HG02610 (cell line): ENCODE data around the gene RAD51D.
"Not testable (repeated sequence)": the region's sequence is repeated elsewhere in the genome, so short reads cannot be mapped to it uniquely, and the experiment has no call there.

Experiments used
- ATAC-seq: cut with Tn5 transposase; IDR thresholded peaks from one replicate; pipeline ENCODE4 v1.9.1; 2021; ENCODE audit warnings: mild to moderate bottlenecking, moderate library complexity; ENCODE audit not compliant: unreplicated experiment

RAD51D gene

DNA sequence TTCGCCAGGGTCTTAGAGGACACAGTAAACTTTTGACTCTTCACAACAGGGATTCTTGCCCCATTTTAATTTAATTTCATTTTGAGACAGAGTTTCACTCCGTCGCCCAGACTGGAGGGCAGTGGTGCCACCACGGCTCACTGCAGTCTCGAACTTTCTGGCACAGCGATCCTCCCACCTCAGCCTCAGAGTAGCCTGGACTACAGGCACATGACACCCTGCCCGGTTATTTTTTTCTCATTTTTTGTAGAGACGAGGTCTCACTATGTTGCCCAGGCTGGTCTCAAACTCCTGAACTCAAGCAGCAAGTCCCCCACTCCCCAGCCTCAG lies 22.8 kb upstream of the RAD51D start:
- ATAC-seq = no peak

DNA sequence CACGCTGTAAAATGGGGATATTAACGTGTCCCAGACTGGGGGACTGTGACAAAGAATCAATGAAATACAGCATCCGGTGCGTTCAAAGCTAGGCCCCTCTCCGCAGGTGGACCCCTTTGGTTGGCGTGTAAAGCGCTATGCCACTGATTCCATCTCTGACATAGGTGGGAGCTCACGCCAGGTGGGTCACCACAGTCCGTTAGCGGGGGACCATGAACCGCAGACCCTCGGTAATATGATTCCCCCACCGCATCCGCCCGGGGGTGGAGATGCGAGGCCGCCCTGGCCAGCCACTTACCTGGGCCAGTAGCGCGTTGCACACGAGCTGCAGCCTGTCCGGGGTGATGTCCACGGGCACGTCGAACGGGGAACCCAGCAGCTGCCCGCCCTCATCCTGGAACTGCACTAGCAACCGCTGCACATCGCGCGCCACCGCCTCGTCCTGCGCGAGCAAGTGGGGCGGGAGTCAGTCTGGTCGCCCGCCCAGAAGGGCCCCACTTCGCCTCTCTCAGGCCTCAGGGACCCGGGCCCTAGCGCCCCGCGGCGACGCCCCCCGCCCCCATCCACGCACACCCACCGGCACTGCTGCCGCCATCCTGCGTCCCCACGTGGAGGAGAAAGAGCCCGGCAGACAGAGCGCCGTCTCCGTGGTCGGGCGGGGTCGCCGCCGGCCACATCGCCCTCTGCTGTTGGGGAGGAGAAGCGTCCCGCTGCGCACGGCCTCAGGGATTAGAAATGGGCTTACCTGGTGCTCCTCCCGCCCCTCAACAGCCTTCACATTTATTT lies 22.2 kb upstream of the RAD51D start, which contains the start of gene NLE1:
Gene NLE1, minus strand, starts transcription at position 623 of the 786 bp plus-strand sequence. Its CDS starts 28 bp downstream, at position 595.
- ATAC-seq = peak; percentile 87

DNA sequence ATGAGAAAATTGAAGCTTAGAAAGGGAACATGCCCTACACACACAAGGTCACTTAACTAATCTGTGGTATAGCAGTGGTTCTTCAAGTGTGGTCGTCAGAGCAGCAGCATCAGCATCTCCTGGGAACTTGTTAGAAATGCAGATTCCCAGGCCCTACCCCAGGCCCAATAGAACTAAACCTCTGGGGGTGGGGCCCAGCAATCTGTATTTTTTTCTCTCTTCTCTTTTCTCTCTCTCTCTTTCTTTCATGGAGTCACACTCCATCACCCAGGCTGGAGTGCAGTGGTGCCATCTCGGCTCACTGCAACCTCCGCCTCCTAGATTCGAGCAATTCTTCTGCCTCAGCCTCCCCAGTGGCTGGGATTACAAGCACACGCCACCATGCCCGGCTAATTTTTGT lies 18.6 kb upstream of the RAD51D start:
- no peak for ATAC-seq

DNA sequence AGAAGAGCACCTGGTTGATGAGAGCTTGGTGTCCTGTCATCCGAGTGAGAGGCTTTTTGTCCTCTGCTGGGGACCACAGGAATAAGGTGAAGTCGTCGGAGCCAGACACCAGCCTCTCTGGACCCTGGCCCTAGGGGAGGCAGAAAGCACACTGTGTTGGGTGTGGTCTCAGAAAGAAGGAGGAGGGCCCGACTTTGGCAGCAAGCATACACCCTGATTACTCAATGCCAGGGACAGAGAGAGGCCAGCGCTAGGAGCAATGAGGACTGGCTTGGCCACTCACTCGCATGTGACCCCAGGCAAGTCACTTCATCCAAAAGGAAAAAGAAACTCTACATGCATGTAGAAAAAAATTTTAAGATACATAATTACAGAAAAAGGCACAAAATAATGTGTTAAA lies 15.7 kb upstream of the RAD51D start:
- ATAC-seq = no peak

DNA sequence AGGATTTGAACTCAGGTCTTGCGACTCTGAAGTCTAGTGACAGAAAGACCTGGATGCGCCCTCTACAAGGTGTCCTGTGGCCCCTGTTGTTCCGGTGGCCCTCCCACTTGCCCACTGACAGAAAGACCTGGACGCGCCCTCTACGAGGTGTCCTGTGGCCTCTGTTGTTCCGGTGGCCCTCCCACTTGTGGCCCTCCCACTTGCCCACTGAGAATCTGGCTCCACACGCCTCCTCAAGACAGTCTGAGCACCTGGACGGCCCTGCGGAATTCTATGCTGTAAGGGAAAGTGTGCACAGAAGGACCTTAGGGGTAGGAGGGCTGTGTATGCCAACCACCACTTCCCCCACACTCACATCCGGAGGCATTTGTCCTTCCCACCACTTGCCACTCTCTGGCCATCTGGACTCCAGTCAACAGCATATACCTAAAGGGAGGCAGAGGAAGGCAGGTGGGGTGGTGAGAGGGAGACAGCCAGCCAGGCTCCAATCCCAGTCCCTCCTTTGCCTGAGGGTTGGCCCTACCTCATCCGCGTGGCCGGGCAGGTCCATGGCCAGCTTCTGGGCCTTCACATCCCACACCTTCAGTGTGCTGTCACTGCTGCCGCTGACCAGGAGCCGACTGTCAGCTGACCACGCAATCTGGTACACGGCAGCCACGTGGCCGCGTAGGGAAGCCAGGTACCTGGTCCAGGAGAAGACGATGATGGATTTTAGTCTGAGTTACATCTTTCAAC lies 13.3 kb upstream of the RAD51D start:
- ATAC-seq = no peak

DNA sequence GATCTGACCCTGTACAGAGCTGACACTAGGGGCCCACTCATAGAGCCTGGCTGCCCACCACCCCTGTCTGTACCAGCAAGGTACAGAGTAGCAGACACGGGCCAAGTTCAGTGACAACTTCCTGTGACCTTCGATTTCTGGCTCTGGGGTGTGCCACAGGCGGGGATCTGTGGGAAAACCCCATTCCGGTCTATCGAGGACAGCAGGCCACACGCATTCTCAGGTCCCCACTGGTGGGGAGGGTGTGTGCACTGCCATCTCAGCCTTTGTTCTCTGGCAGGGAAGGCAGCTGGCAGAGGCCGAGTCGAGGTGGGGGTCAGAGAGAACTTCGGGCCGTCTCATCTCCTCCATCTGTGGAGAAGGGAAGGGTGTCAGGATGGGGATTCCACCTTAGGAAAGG lies 12.4 kb upstream of the RAD51D start:
- ATAC-seq = no peak

DNA sequence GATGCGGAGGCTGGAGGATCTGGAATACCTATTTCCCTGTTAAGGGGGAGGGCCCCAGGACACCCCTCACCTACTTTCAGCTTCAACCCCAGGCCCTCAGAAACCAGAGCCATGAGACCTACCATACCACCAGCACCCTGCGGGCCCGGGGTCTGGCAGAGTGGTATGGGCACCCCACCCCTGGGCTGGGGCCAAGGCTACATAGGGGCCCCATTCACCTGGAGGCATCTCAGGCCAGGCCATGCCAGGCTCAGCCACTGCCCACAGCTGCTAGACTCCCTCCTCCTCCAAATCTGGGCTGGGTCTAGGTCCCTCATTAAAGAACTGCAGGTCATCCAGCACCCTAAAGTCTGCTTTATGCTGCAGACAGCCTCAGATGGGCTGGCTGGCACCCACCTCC lies 10.7 kb upstream of the RAD51D start:
- no peak for ATAC-seq

DNA sequence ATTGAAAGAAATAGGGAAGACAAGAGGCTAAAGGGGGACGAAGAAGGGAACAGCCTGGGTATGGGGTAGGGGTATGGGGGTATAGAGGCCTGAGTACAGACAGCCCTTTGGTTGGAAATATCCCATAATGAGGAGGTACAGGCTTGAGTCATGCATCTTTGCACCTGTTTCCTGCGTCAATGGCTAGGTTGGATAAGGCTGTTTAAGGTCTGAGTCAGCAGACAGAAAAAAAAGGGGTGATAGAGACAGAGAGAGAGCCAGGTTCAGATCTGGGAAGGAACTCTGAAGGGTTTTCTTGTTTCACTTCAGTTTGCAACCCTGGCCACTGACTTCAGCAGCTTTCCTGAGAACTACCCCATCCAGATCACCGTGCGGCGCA lies 10.3 kb upstream of the RAD51D start:
- no peak for ATAC-seq

DNA sequence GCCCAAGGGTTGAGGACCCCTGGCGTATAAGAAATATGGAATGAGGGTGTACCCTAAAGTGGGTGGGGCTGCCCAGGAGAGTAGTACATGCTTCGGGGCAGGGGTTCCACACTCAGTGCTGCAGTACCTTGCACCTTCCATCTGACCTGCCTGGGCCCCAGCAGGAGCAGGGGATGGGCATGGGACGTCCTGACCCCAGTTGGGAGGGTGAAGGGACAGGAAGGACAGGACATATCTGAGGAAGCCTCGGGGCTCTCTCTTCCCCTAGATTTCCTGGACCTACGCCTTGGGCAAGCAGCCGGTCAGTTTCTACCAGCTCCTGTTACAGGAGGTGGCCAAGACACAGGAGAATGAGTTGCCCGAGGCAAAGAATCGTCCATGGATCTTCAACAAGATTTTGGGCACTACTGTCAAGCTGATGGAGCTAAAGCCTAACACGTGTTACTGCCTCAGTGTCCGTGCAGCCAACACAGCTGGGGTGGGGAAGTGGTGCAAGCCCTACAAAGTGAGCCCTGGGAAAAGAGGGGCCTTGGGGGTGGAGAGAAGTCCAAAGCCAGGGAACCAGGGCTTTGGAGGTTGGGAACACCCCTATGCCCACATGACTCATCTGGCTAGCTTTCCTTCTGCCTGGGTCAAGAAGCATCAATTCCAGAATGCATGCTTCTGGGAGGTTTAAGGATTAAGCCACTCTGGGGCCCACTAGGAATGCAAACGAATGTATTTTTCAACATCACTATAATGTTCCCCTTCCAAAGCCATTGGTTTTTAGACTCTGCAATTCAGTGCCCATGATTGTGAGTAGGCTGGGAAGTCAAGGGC lies 9.7 kb upstream of the RAD51D start:
- ATAC-seq = no peak

DNA sequence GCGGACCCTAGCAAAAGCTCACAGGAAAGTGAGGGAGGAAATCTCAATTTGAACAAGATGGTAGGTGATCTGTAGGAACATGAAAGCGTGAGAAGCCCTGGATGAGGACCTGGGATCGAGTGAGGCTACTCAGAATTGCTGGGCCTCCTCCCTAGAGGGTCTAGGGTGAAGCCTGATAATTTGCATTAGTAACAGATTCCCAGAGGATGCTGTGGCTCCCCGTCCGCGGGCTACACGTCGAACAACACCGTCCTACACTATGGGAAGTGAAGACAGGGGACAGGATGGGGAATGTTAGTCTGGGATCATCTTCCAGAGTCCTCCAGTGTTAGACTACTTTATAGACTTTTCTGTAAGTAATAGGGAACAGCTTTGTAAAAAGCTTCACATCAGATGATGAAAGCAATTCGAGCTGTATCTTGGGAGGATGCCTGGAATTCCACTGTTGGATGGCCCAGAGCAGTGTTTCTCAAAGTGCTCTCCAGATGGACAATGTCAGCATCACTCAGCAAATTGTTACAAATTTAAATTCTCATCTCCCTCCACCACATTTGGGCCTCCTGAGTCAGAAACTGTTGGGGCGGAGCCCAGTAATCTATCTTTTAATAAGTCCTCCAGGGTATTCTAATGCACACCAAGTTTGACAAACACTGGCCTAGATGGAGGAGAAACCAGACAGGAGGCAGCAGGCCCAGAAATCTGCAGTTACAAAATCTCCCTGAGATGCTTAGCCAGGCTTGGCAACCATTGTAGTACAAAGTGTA lies 8.3 kb upstream of the RAD51D start:
- no peak for ATAC-seq

DNA sequence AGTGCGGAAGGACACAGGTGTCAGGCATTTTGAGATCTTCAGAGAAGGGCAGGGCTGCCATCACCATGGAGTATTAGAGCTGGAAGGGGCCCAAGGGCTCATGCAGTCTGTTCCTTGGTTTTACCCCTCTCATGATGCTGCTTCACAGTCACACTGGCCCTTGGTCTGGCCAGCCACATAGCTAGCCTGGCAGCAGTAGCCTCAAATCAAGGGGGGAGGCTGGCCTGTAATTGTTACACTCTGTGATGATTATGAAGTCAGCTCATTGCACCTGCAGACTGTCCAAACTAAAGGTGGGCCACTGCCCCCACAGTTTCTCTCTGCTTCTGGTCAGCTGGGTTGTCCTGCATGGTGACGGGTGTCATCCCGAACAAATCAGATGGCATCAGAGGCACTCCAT lies 1.7 kb upstream of the RAD51D start, which contains the start of gene FNDC8:
Gene FNDC8, plus strand, starts transcription at position 301 of the 400 bp plus-strand sequence. Its CDS starts 79 bp downstream, at position 380.
- ATAC-seq = no peak

DNA sequence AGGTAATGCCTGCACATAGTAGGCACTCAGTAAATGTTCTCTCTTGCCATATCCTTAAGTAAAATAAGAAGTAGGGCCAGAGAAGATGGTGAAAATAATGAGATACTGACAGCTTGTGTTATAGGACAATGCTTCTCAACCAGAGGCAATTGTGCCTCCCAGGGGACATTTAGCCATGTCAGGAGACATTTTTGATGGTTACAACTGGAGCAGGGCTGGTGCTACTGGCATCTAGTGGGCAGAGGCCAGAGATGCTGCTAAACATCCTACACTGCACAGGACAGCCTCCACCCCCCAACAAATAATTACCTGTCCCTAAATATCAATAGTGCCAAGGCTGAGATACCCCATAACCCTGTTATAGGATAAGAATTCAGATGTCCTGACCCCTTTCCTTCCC lies 1.7 kb downstream of the RAD51D start:
- no peak for ATAC-seq

DNA sequence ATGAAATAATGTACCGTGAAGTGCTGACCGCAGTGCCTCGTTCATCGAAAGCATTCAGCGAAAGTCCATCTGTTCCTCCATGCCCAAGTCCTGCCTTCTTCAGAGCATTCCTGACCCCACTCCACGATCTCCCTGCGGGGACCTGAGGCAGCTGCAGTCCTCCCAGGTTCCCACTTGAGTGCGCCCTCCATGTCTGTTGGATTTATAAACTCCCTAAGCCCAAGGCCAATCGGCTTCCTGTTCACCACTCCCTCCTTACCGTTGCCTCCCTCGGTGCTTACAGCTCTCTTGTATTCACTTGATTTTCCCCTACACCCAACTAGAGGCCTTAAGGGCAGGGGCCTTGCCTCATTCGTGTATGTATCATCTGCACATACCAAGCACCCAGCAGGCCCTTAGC lies 2.8 kb downstream of the RAD51D start:
- no peak for ATAC-seq

DNA sequence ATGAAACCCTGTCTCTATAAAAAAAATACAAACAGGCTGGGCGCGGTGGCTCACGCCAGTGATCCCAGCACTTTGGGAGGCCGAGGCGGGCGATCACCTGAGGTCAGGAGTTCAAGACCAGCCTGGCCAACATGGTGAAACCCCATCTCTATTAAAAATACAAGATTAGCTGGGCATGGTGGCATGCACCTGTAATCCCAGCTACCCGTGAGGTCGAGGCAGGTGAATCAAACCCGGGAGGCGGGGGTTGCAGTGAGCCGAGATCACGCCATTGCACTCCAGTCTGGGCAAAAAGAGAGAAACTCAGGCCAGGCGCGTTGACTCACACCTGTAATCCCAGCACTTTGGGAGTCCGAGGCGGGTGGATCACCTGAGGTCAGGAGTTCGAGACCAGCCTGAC lies 8.9 kb downstream of the RAD51D start:
- ATAC-seq = not testable (repeated sequence)

DNA sequence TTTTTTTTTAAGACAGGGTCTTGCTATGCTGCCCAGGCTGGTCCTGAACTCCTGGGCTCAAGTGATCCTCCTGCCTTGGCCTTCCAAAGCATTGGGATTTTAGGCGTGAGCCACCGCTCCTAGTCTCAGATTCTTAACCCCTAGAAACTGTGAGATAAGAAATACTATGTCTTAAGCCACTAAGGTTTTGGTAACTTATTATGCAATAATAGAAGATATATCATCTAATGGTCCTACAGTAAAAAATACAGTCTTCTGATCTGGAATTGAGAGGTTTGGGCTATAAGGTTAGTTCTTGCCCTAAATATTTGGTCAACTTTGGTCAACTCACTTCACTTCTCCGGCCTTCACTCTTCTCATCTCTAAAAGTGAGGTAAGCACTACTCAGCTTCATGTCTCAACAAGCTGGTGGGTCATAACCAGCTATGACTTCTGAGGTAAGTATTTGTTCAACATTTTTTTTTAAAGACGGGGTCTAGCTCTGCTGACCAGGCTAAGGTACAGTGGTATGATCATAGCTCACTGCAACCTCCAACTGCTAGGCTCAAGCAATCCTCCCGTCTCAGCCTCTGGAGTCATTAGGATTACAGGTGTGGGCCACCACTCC lies 14.7 kb downstream of the RAD51D start:
- ATAC-seq = no peak

DNA sequence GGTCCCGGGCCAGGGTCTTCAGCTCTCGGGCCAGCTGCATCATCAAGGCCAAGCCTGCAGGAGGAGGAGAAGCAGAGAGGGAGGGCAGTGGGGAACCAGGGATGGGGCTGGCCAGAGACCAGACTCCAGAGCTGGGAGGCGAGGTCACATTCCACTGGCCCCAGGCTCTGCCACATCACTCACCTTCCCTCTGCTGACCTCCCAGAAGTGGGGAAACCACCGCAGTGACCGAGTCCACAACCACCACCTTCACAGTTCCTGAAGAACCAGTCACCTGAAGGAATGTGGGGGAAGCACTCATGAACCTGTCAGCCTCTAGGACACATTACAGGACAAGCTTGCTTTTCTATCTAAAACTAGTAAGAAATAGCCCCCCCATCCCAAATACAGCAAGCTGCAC lies 16.4 kb downstream of the RAD51D start:
- no peak for ATAC-seq

DNA sequence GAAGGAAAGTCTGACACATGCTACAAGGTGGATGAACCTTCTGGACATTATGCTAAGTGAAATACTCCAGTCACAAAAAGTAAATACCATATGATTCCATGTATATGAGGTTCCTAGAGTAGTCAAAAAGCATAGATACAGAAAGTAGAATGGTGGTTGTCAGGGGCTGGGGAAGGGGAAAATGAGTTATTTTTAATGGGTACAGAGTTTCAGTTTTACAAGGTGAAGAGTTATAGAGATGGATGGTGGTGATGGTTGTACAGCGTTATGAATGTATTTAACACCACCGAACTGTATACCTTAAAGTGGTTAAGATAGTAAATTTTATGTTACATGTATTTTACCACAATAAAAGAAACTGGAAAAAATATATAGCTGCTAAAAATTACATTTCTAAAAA lies 17.9 kb downstream of the RAD51D start:
- no peak for ATAC-seq

DNA sequence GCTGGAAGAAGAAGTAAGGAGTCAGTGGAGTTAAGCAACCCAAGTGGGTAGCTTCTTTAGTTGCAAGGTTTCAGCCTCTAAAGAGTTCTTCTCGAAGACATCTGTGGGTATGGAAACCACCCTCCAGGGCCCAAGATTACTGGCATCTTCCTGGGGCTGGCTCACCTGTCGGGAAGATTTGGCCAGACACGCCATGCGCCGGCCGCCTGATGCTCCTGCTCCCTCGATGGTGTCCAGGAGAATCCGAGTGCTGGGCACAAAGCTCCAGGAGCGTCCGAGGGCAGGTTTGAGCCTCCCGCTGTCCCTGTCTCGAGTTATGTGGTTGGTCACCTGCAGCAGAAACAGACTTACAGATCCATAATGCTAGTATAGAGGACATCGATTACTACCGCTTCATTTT lies 18.6 kb downstream of the RAD51D start:
- no peak for ATAC-seq

DNA sequence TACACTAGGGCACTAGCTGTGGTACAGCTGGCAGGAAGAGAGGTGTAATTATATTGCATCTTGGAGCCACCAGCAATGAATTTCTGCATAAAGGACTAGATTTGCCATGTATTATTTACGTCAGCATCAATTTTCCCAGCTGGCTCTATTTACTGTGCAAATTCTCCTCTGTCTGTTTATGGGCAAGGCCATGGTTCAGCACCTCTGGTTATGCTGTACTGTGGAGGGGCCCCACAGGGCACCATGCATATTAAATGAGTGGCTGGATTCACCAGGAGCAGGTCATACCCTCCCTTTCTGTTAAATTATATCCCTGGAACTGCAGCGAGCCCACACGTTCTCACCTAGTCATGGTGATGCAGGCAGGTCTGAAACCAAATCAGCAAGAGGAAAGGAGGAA lies 19.8 kb downstream of the RAD51D start:
- no peak for ATAC-seq

DNA sequence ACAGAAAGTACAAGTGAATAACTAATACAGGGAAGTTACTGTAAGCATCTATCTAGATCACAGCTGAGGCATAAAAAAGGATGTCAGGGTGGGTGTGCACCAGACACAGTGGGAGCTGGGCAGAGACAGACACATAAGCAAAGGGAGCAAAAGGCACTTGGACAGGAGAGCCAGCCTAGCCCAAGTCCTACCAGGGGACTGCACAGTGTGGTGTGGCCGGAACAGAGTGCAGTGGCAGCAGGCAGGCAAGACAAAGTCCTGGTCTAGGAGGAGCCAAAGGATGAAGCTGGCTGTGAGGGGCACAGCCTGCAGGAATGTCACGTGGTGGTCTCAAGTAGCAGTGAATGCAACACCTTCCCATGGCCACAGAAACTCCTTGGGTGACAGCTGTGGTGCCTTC lies 21.9 kb downstream of the RAD51D start:
- no peak for ATAC-seq
